ENCODE data around the gene ADGRA1.

The ADGRA1 gene

GRCh38 chr10:133072720-133073390, 14.9 kb upstream of the ADGRA1 start:
- Histone ChIP-seq H3K4me1 (ENCODE audit: control insufficient read depth in 1 of 2, insufficient read depth in 2 of 2, low read length in 2 of 2) (no peaks in the 10 kb centered on the region), H3K27me3 (ENCODE audit: control insufficient read depth in 1 of 2, insufficient read depth in 2 of 2, low read length in 2 of 2) (no peaks in the 10 kb centered on the region), H3K4me3 (ENCODE audit: low read depth in 1 of 2, low read length in 2 of 2) (no peak overlapping the region), H3K36me3 (ENCODE audit: control insufficient read depth in 1 of 2, insufficient read depth in 2 of 2, low read length in 2 of 2) (no peaks in the 10 kb centered on the region), H3K9ac (ENCODE audit: low read depth in 1 of 2, low read length in 2 of 2) (no peak overlapping the region), H3K9me3 (ENCODE audit: control insufficient read depth in 1 of 2, low read length in 2 of 2) (no peaks in the 10 kb centered on the region), H3K27ac (ENCODE audit: low read depth, low read length) (no peak overlapping the region)

GRCh38 chr10:133075346-133076137, 12.2 kb upstream of the ADGRA1 start:
- Histone ChIP-seq H3K27ac (ENCODE audit: low read depth, low read length) (no peak overlapping the region), H3K4me3 (ENCODE audit: low read depth in 1 of 2, low read length in 2 of 2) (no peak overlapping the region), H3K9me3 (ENCODE audit: control insufficient read depth in 1 of 2, low read length in 2 of 2) (no peaks in the 10 kb centered on the region), H3K27me3 (ENCODE audit: control insufficient read depth in 1 of 2, insufficient read depth in 2 of 2, low read length in 2 of 2) (no peaks in the 10 kb centered on the region), H3K4me1 (ENCODE audit: control insufficient read depth in 1 of 2, insufficient read depth in 2 of 2, low read length in 2 of 2) (no peaks in the 10 kb centered on the region), H3K9ac (ENCODE audit: low read depth in 1 of 2, low read length in 2 of 2) (no peak overlapping the region), H3K36me3 (ENCODE audit: control insufficient read depth in 1 of 2, insufficient read depth in 2 of 2, low read length in 2 of 2) (no peaks in the 10 kb centered on the region)

- Histone ChIP-seq H3K4me1 (ENCODE audit: control insufficient read depth in 1 of 2, insufficient read depth in 2 of 2, low read length in 2 of 2) (no peaks in the 10 kb centered on the region), H3K9me3 (ENCODE audit: control insufficient read depth in 1 of 2, low read length in 2 of 2) (no peaks in the 10 kb centered on the region), H3K27me3 (ENCODE audit: control insufficient read depth in 1 of 2, insufficient read depth in 2 of 2, low read length in 2 of 2) (no peaks in the 10 kb centered on the region), H3K9ac (ENCODE audit: low read depth in 1 of 2, low read length in 2 of 2) (no peak overlapping the region), H3K36me3 (ENCODE audit: control insufficient read depth in 1 of 2, insufficient read depth in 2 of 2, low read length in 2 of 2) (no peaks in the 10 kb centered on the region), H3K4me3 (ENCODE audit: low read depth in 1 of 2, low read length in 2 of 2) (no peak overlapping the region), H3K27ac (ENCODE audit: low read depth, low read length) (no peak overlapping the region)
These were observed 11.3 kb upstream of the ADGRA1 start for GRCh38 chr10:133076274-133077038.

- no peaks in the 10 kb centered on the region for H3K4me1 ChIP-seq (ENCODE audit: control insufficient read depth in 1 of 2, insufficient read depth in 2 of 2, low read length in 2 of 2)
- H3K27me3 ChIP-seq (ENCODE audit: control insufficient read depth in 1 of 2, insufficient read depth in 2 of 2, low read length in 2 of 2), result no peaks in the 10 kb centered on the region
- H3K36me3 ChIP-seq (ENCODE audit: control insufficient read depth in 1 of 2, insufficient read depth in 2 of 2, low read length in 2 of 2), result no peaks in the 10 kb centered on the region
- H3K27ac ChIP-seq (ENCODE audit: low read depth, low read length), result no peak overlapping the region
- H3K4me3 ChIP-seq (ENCODE audit: low read depth in 1 of 2, low read length in 2 of 2), result no peak overlapping the region
- H3K9me3 ChIP-seq (ENCODE audit: control insufficient read depth in 1 of 2, low read length in 2 of 2), result no peaks in the 10 kb centered on the region
- no peak overlapping the region for H3K9ac ChIP-seq (ENCODE audit: low read depth in 1 of 2, low read length in 2 of 2)
These were observed 7.7 kb upstream of the ADGRA1 start for GRCh38 chr10:133079836-133080682.

- Histone ChIP-seq H3K4me1 (ENCODE audit: control insufficient read depth in 1 of 2, insufficient read depth in 2 of 2, low read length in 2 of 2) (no peaks in the 10 kb centered on the region), H3K9me3 (ENCODE audit: control insufficient read depth in 1 of 2, low read length in 2 of 2) (no peaks in the 10 kb centered on the region), H3K36me3 (ENCODE audit: control insufficient read depth in 1 of 2, insufficient read depth in 2 of 2, low read length in 2 of 2) (no peaks in the 10 kb centered on the region), H3K27me3 (ENCODE audit: control insufficient read depth in 1 of 2, insufficient read depth in 2 of 2, low read length in 2 of 2) (no peaks in the 10 kb centered on the region), H3K9ac (ENCODE audit: low read depth in 1 of 2, low read length in 2 of 2) (no peak overlapping the region), H3K27ac (ENCODE audit: low read depth, low read length) (no peak overlapping the region), H3K4me3 (ENCODE audit: low read depth in 1 of 2, low read length in 2 of 2) (no peak overlapping the region)
These were observed 7.1 kb upstream of the ADGRA1 start for GRCh38 chr10:133080683-133081040.

- no peaks in the 10 kb centered on the region for H3K36me3 ChIP-seq (ENCODE audit: control insufficient read depth in 1 of 2, insufficient read depth in 2 of 2, low read length in 2 of 2)
- H3K4me1 ChIP-seq (ENCODE audit: control insufficient read depth in 1 of 2, insufficient read depth in 2 of 2, low read length in 2 of 2), result no peaks in the 10 kb centered on the region
- no peaks in the 10 kb centered on the region for H3K9me3 ChIP-seq (ENCODE audit: control insufficient read depth in 1 of 2, low read length in 2 of 2)
- H3K4me3 ChIP-seq (ENCODE audit: low read depth in 1 of 2, low read length in 2 of 2), result no peak overlapping the region
- H3K27me3 ChIP-seq (ENCODE audit: control insufficient read depth in 1 of 2, insufficient read depth in 2 of 2, low read length in 2 of 2), result no peaks in the 10 kb centered on the region
- H3K9ac ChIP-seq (ENCODE audit: low read depth in 1 of 2, low read length in 2 of 2), result no peak overlapping the region
- H3K27ac ChIP-seq (ENCODE audit: low read depth, low read length), result no peak overlapping the region
These were observed 6.1 kb upstream of the ADGRA1 start for GRCh38 chr10:133081636-133082035.

GRCh38 chr10:133082685-133083421, 4.9 kb upstream of the ADGRA1 start:
- Histone ChIP-seq H3K27me3 (ENCODE audit: control insufficient read depth in 1 of 2, insufficient read depth in 2 of 2, low read length in 2 of 2) (peaks cover 5 to 6% of the 10 kb centered on the region in 2 donors), H3K9ac (ENCODE audit: low read depth in 1 of 2, low read length in 2 of 2) (no peak overlapping the region), H3K27ac (ENCODE audit: low read depth, low read length) (no peak overlapping the region), H3K9me3 (ENCODE audit: control insufficient read depth in 1 of 2, low read length in 2 of 2) (no peaks in the 10 kb centered on the region), H3K4me1 (ENCODE audit: control insufficient read depth in 1 of 2, insufficient read depth in 2 of 2, low read length in 2 of 2) (no peaks in the 10 kb centered on the region), H3K4me3 (ENCODE audit: low read depth in 1 of 2, low read length in 2 of 2) (no peak overlapping the region), H3K36me3 (ENCODE audit: control insufficient read depth in 1 of 2, insufficient read depth in 2 of 2, low read length in 2 of 2) (no peaks in the 10 kb centered on the region)

- no peaks in the 10 kb centered on the region for H3K36me3 ChIP-seq (ENCODE audit: control insufficient read depth in 1 of 2, insufficient read depth in 2 of 2, low read length in 2 of 2)
- no peaks in the 10 kb centered on the region for H3K9me3 ChIP-seq (ENCODE audit: control insufficient read depth in 1 of 2, low read length in 2 of 2)
- H3K4me3 ChIP-seq (ENCODE audit: low read depth in 1 of 2, low read length in 2 of 2), result no peak overlapping the region
- H3K27me3 ChIP-seq (ENCODE audit: control insufficient read depth in 1 of 2, insufficient read depth in 2 of 2, low read length in 2 of 2), result peaks cover 5 to 6% of the 10 kb centered on the region in 2 donors
- no peaks in the 10 kb centered on the region for H3K4me1 ChIP-seq (ENCODE audit: control insufficient read depth in 1 of 2, insufficient read depth in 2 of 2, low read length in 2 of 2)
- no peak overlapping the region for H3K9ac ChIP-seq (ENCODE audit: low read depth in 1 of 2, low read length in 2 of 2)
- H3K27ac ChIP-seq (ENCODE audit: low read depth, low read length), result no peak overlapping the region
These were observed 4.2 kb upstream of the ADGRA1 start for GRCh38 chr10:133083422-133084100.

- H3K4me1 ChIP-seq (ENCODE audit: control insufficient read depth in 1 of 2, insufficient read depth in 2 of 2, low read length in 2 of 2), result no peaks in the 10 kb centered on the region
- H3K4me3 ChIP-seq (ENCODE audit: low read depth in 1 of 2, low read length in 2 of 2), result no peak overlapping the region
- H3K9me3 ChIP-seq (ENCODE audit: control insufficient read depth in 1 of 2, low read length in 2 of 2), result no peaks in the 10 kb centered on the region
- no peak overlapping the region for H3K9ac ChIP-seq (ENCODE audit: low read depth in 1 of 2, low read length in 2 of 2)
- H3K27ac ChIP-seq (ENCODE audit: low read depth, low read length), result no peak overlapping the region
- peaks cover 5 to 11% of the 10 kb centered on the region in 2 donors for H3K27me3 ChIP-seq (ENCODE audit: control insufficient read depth in 1 of 2, insufficient read depth in 2 of 2, low read length in 2 of 2)
- no peaks in the 10 kb centered on the region for H3K36me3 ChIP-seq (ENCODE audit: control insufficient read depth in 1 of 2, insufficient read depth in 2 of 2, low read length in 2 of 2)
These were observed 3.2 kb upstream of the ADGRA1 start for GRCh38 chr10:133084491-133084890.

Data from duodenal mucosa (tissue), 2 donors.